T-cell (primary cell): Measurements from ENCODE around the gene ZFHX3. TPM values are rescaled to one million over a fixed set of nuclear protein-coding genes. Genes with fewer than 3 reads are reported as not detected.

Experiments
- ATAC-seq, 4 experiments: fragments of 200-7000 bp in 3 of 4; fragments of 150-1000 bp in 1 of 4; cut with Tn5 transposase; replicated peaks in 1 of 4; 1 replicate in 3 of 4; 2 replicates in 1 of 4; pipeline ENCODE4 v1.10.0; 2021; ENCODE audit warnings: moderate library complexity in 3 of 4, mild to moderate bottlenecking in 2 of 4, moderate number of reproducible peaks in 1 of 4
- CTCF ChIA-PET, 2 donors: fragments of 300-600 bp; sonication (Branson Sonifier 250); formaldehyde crosslinking; loops; one replicate each; lab custom pipeline; 2022; ENCODE audit warnings: antibody characterized with exemption in 2 of 2; lab: Charles Lee
- POLR2A ChIA-PET, 2 donors: fragments of 300-600 bp; sonication (Branson Sonifier 250); formaldehyde crosslinking; loops; one replicate each; lab custom pipeline; 2022; ENCODE audit warnings: antibody characterized with exemption in 2 of 2; lab: Charles Lee
- DNase-seq, 35 experiments: peaks; one replicate each; pipeline versions ENCODE4 v3.0.0 to v3.0.0-alpha.2; 2013 to 2023
- H3K27ac ChIP-seq: one replicate; pipeline ENCODE4 v1.5.1; 2013; ENCODE audit warnings: low read length
- H3K27me3 ChIP-seq, 2 experiments: replicated peaks in 1 of 2; 1 replicate in 1 of 2; 2 replicates in 1 of 2; pipeline versions ENCODE4 v1.6.1 to v1.7.0; 2013; ENCODE audit warnings: low read length in 1 of 2, mixed read lengths in 1 of 2; ENCODE audit not compliant: control insufficient read depth in 2 of 2, insufficient read depth in 2 of 2; ENCODE audit errors: extremely low read depth in 1 of 2
- H3K36me3 ChIP-seq, 2 donors: 1 replicate in 1 of 2; 2 replicates in 1 of 2; pipeline versions ENCODE4 v1.6.1 to v1.7.0; 2013; ENCODE audit warnings: low read length in 1 of 2; ENCODE audit not compliant: control insufficient read depth in 2 of 2, insufficient read depth in 1 of 2; ENCODE audit errors: extremely low read depth in 1 of 2
- H3K4me1 ChIP-seq, 2 experiments: 1 replicate in 1 of 2; 2 replicates in 1 of 2; pipeline versions ENCODE4 v1.6.1 to v1.7.0; 2013; ENCODE audit warnings: low read length in 2 of 2, mixed read lengths in 1 of 2; ENCODE audit not compliant: insufficient read depth in 2 of 2, control insufficient read depth in 1 of 2; ENCODE audit errors: extremely low read depth in 1 of 2
- H3K4me3 ChIP-seq, 2 donors: 1 replicate in 1 of 2; 2 replicates in 1 of 2; pipeline versions ENCODE4 v1.5.1 to v1.7.0; 2013; ENCODE audit warnings: mild to moderate bottlenecking in 2 of 2, low read length in 1 of 2, moderate library complexity in 1 of 2; ENCODE audit not compliant: control insufficient read depth in 1 of 2; ENCODE audit errors: extremely low read depth in 1 of 2
- H3K9me3 ChIP-seq: 2 replicates; pipeline ENCODE4 v1.7.0; 2013
- H3K27ac Mint-ChIP-seq, 2 donors: one replicate each; pipeline ENCODE4 v1.8.0; 2020 to 2021; ENCODE audit warnings: mild to moderate bottlenecking in 2 of 2, mixed read lengths in 2 of 2
- H3K27me3 Mint-ChIP-seq, 2 donors: one replicate each; pipeline ENCODE4 v1.8.0; 2021 to 2022; ENCODE audit warnings: mixed read lengths in 2 of 2
- H3K36me3 Mint-ChIP-seq: one replicate; pipeline ENCODE4 v1.8.0; 2021; ENCODE audit warnings: mixed read lengths
- H3K4me1 Mint-ChIP-seq, 3 donors: one replicate each; pipeline ENCODE4 v1.8.0; 2020 to 2022; ENCODE audit warnings: mixed read lengths in 3 of 3, mild to moderate bottlenecking in 1 of 3
- H3K4me3 Mint-ChIP-seq, 3 donors: one replicate each; pipeline ENCODE4 v1.8.0; 2020 to 2022; ENCODE audit warnings: mild to moderate bottlenecking in 3 of 3, mixed read lengths in 3 of 3, moderate library complexity in 3 of 3
- H3K9me3 Mint-ChIP-seq, 3 donors: one replicate each; pipeline ENCODE4 v1.8.0; 2020 to 2022; ENCODE audit warnings: mixed read lengths in 3 of 3
- WGBS: methylation state at CpG from one replicate; pipeline ENCODE4 v1.1.5; 2013; ENCODE audit warnings: missing lambda C conversion rate; ENCODE audit not compliant: insufficient coverage; 5-methylcytosine and 5-hydroxymethylcytosine counted together
- total RNA-seq, 35 experiments: library from RNA in 6 of 35; stranded (reverse) in 6 of 35; fragments of 120-200 nt in 1 of 35; gene quantifications; one replicate each; pipeline versions ENCODE4 v1.2.1 to v1.2.4 and lab custom pipeline; 2013 to 2026

ZFHX3 gene
- total RNA-seq, 5 donors from 2014 or later (not counting 1 experiment from before 2014, with no cell fraction given), result 0.35 to 2.1 (median 1.0) TPM

- ATAC-seq, result no peak
- H3K4me1 Mint-ChIP-seq, result peaks cover 0 to 8% (median 0%) of the 10 kb centered on the region in 3 donors
- WGBS, result 81% methylated on average over 9 of the region's 21 CpGs
- no peaks in the 10 kb centered on the region for H3K9me3 ChIP-seq
- no peaks in the 10 kb centered on the region for H3K36me3 ChIP-seq
- no peak overlapping the region for H3K4me3 ChIP-seq
- H3K27ac ChIP-seq, result no peak overlapping the region
- ChIA-PET POLR2A (no interaction called here), CTCF (no interaction called here)
- H3K4me3 Mint-ChIP-seq, result no peak overlapping the region
- H3K27ac Mint-ChIP-seq, result no peak overlapping the region
- H3K27me3 Mint-ChIP-seq, result peaks cover 4 to 19% of the 10 kb centered on the region in 2 donors
- peaks cover 0 to 29% of the 10 kb centered on the region in 2 experiments for H3K27me3 ChIP-seq
- DNase-seq, result no peak
- H3K36me3 Mint-ChIP-seq, result no peaks in the 10 kb centered on the region
- no peaks in the 10 kb centered on the region for H3K4me1 ChIP-seq
- H3K9me3 Mint-ChIP-seq, result no peaks in the 10 kb centered on the region
These were observed 16.6 kb downstream of the ZFHX3 start for GRCh38 chr16:73031155-73031866.

GRCh38 chr16:73028721-73029361, 19.1 kb downstream of the ZFHX3 start:
- POLR2A ChIA-PET, result no interaction called here
- Histone ChIP-seq H3K4me3 (no peak overlapping the region), H3K36me3 (no peaks in the 10 kb centered on the region), H3K27ac (no peak overlapping the region), H3K27me3 (peaks cover 0 to 15% of the 10 kb centered on the region in 2 experiments), H3K4me1 (no peaks in the 10 kb centered on the region), H3K9me3 (no peaks in the 10 kb centered on the region)
- Mint-ChIP-seq H3K27me3 (peaks cover 0 to 8% of the 10 kb centered on the region in 2 donors), H3K4me1 (peaks cover 0 to 1% (median 0%) of the 10 kb centered on the region in 3 donors), H3K36me3 (no peaks in the 10 kb centered on the region), H3K27ac (no peak overlapping the region), H3K4me3 (no peak overlapping the region), H3K9me3 (no peaks in the 10 kb centered on the region)
- DNase-seq (no peak), ATAC-seq (no peak)
- CTCF ChIA-PET, result no interaction called here
- 58% methylated on average over 2 of the region's 9 CpGs for WGBS

GRCh38 chr16:73028263-73028662, 19.7 kb downstream of the ZFHX3 start:
- DNase-seq (no peak), ATAC-seq (no peak)
- peaks cover 0 to 15% of the 10 kb centered on the region in 2 experiments for H3K27me3 ChIP-seq
- Mint-ChIP-seq H3K27me3 (peaks cover 0 to 8% of the 10 kb centered on the region in 2 donors), H3K9me3 (no peaks in the 10 kb centered on the region), H3K36me3 (no peaks in the 10 kb centered on the region), H3K4me3 (no peak overlapping the region), H3K27ac (no peak overlapping the region), H3K4me1 (peaks cover 0 to 1% (median 0%) of the 10 kb centered on the region in 3 donors)
- POLR2A ChIA-PET, result no interaction called here
- no peak overlapping the region for H3K27ac ChIP-seq
- WGBS, result 93% methylated on average over 8 of the region's 9 CpGs
- H3K9me3 ChIP-seq, result no peaks in the 10 kb centered on the region
- no peaks in the 10 kb centered on the region for H3K36me3 ChIP-seq
- no peak overlapping the region for H3K4me3 ChIP-seq
- CTCF ChIA-PET, result no interaction called here
- H3K4me1 ChIP-seq, result no peaks in the 10 kb centered on the region

- no peaks in the 10 kb centered on the region for H3K4me1 ChIP-seq
- H3K27ac Mint-ChIP-seq, result no peak overlapping the region
- H3K27me3 ChIP-seq, result peaks cover 0 to 12% of the 10 kb centered on the region in 2 experiments
- WGBS, result 96% methylated on average over 4 of the region's 10 CpGs
- H3K4me1 Mint-ChIP-seq, result peaks cover 0 to 1% (median 0%) of the 10 kb centered on the region in 3 donors
- no peak overlapping the region for H3K4me3 ChIP-seq
- no peak overlapping the region for H3K27ac ChIP-seq
- H3K9me3 ChIP-seq, result no peaks in the 10 kb centered on the region
- no peaks in the 10 kb centered on the region for H3K36me3 ChIP-seq
- H3K36me3 Mint-ChIP-seq, result no peaks in the 10 kb centered on the region
- ChIA-PET POLR2A (interaction anchor here in 1 of 2 donors (0.5 kb wide), 1 partner anchor 20 kb away, joined by 3 read pairs; no protein-coding TSS in a partner anchor), CTCF (no interaction called here)
- no peak overlapping the region for H3K4me3 Mint-ChIP-seq
- ATAC-seq, result no peak
- H3K9me3 Mint-ChIP-seq, result no peaks in the 10 kb centered on the region
- DNase-seq, result no peak
- peaks cover 0 to 8% of the 10 kb centered on the region in 2 donors for H3K27me3 Mint-ChIP-seq
These were observed 20.2 kb downstream of the ZFHX3 start for GRCh38 chr16:73027685-73028111.

GRCh38 chr16:73026754-73027684, 20.9 kb downstream of the ZFHX3 start:
- no peak overlapping the region for H3K4me3 Mint-ChIP-seq

GRCh38 chr16:73025856-73026210, 22.1 kb downstream of the ZFHX3 start:
- CTCF ChIA-PET, result no interaction called here
- WGBS, result 100% methylated on average over 4 of the region's 8 CpGs

More at GRCh38 chr16:73026754-73027684, 20.9 kb downstream of the ZFHX3 start:
- Mint-ChIP-seq H3K27ac (no peak overlapping the region), H3K9me3 (no peaks in the 10 kb centered on the region), H3K27me3 (peaks cover 0 to 8% of the 10 kb centered on the region in 2 donors), H3K36me3 (no peaks in the 10 kb centered on the region), H3K4me1 (no peaks in the 10 kb centered on the region)
- Histone ChIP-seq H3K4me1 (no peaks in the 10 kb centered on the region), H3K27ac (no peak overlapping the region), H3K4me3 (no peak overlapping the region), H3K27me3 (peaks cover 0 to 10% of the 10 kb centered on the region in 2 experiments), H3K9me3 (no peaks in the 10 kb centered on the region), H3K36me3 (no peaks in the 10 kb centered on the region)
- no peak for ATAC-seq
- 85% methylated on average over 6 of the region's 13 CpGs for WGBS
- ChIA-PET CTCF (no interaction called here), POLR2A (interaction anchor here in 1 of 2 donors (0.5 kb wide), 2 partner anchors 21 to 23 kb away, joined by 3 read pairs; no protein-coding TSS in a partner anchor)
- DNase-seq, result no peak

More at GRCh38 chr16:73025856-73026210, 22.1 kb downstream of the ZFHX3 start:
- no peaks in the 10 kb centered on the region for H3K36me3 Mint-ChIP-seq
- Histone ChIP-seq H3K9me3 (no peaks in the 10 kb centered on the region), H3K4me3 (no peak overlapping the region), H3K36me3 (no peaks in the 10 kb centered on the region), H3K4me1 (no peaks in the 10 kb centered on the region), H3K27me3 (peaks cover 0 to 4% of the 10 kb centered on the region in 2 experiments), H3K27ac (no peak overlapping the region)
- no peak for DNase-seq
- POLR2A ChIA-PET, result no interaction called here
- H3K27ac Mint-ChIP-seq, result no peak overlapping the region
- no peak overlapping the region for H3K4me3 Mint-ChIP-seq
- no peaks in the 10 kb centered on the region for H3K4me1 Mint-ChIP-seq
- H3K9me3 Mint-ChIP-seq, result no peaks in the 10 kb centered on the region
- H3K27me3 Mint-ChIP-seq, result peaks cover 0 to 5% of the 10 kb centered on the region in 2 donors
- no peak for ATAC-seq
